Measurements from ENCODE around the gene TP53INP2.
A peak's percentile ranks its signal among the peaks of the same experiment; 100 is the strongest.
"Not testable (repeated sequence)": the region's sequence is repeated elsewhere in the genome, so short reads cannot be mapped to it uniquely, and the experiment has no call there.

Gene TP53INP2

DNA sequence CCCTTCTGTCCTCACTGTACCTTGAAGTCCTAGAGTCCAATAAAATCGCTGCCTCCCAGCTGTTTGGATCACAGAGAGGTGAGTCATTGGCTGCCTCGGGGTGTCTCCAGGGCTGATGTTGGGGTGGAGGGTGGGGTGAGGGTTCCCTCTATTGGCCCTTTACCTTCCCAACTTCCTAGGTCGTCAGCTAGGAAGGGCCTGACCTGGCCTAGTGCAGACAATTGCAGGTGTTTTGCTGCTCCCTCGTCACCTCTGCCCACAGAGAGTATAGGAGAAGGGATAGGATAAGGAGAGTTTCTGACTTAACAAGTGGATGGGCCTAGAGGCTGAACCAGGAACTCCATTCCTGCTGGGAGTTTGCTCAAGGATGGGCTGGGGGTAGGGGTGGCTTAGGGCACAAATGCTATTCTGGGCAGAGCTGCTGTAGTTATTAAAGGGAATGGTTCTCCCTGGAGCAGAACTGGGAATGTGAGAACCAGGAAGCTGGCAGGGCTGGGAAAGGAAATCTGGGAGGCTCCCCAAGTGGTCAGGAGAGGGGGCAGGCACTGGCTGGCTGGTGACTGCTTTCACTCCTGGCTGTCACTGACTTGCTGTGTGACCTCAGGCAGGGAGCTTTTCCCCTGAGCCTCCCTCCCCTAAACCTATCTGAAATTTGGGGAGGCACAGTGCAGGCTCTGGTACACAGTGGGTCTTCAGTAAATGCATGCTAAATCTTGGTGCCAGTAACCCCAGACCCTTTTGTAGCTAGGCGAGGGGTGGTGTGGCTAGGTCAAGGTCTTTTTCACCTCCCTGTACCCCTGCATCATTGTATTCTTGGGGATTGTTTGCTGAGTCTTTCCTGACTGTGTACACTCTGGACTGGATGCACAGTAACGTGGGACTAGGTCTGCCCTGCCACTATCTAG is 1.5 kb downstream of the TP53INP2 start:
- DNase-seq: no peak

DNA sequence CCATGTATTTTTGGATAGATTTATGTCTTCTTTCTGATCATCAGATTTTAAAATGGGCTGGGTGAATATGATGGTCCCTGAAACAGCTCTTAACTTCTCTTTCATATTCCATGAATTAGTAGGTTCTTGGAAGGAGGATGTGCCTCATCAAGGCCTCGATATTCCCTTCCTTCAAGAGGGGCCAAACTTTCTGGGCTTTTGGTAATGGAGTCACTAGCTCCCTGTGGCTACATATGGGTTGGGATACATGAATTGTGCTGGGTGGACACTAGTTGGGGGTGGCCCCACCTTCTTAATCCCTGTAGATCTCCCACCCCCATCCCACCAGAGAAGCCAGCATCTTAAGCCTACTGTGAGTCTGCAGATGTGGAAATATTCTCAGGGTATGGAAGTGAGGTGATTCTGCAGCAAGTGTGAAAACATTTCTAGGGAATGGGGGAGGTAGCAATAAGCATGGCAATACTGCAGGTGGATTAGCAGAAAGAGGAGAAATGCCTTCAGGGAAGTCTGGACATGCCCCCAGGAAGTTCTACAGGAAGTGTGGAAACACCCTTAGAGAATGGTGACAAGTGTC is 2.2 kb downstream of the TP53INP2 start:
- no peak for DNase-seq

DNA sequence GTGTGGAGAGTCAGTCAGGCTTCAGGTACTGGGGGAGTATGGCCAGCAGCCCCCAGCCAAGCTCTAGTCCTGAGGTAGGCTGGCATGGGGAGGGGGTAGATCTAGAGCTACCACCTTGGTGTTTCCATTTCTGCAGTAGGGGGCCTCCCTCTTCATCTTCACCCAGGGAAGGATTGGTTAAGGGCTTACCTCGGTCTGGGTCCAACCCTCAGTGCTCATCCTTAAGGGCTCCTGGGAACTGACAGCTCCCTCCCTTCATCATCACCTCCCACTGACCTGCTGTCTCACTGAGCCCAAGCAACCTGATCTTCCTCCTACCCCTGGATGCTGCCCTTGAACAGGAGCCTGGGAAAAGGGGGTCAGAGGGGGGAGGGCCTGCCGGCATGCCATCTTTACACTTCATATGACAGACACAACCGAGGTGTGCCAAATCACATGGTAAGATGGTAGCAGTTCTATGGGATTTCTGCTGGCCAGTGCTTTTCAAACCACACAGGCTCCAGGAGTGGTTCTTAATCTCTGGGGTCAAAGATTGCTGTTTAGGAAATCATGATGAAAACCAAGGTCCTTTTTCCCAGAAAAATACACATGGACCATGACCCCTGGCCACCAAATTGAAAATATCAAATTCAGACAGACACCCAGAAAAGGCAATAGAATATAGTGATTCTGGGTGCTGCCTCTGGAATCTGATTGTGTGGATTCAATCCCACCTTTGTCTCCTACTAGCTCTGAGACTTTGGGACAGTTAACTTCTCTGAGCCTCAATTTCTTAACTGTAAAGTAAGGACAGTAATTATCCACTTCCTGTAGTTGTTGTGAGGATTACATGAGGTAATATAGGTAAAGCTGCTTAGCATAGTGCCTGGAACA is 3.0 kb downstream of the TP53INP2 start:
- no peak for DNase-seq

GRCh38 chr20:34708621-34709043 is 4.5 kb downstream of the TP53INP2 start:
- DNase-seq: peak; percentile 55 to 63

DNA sequence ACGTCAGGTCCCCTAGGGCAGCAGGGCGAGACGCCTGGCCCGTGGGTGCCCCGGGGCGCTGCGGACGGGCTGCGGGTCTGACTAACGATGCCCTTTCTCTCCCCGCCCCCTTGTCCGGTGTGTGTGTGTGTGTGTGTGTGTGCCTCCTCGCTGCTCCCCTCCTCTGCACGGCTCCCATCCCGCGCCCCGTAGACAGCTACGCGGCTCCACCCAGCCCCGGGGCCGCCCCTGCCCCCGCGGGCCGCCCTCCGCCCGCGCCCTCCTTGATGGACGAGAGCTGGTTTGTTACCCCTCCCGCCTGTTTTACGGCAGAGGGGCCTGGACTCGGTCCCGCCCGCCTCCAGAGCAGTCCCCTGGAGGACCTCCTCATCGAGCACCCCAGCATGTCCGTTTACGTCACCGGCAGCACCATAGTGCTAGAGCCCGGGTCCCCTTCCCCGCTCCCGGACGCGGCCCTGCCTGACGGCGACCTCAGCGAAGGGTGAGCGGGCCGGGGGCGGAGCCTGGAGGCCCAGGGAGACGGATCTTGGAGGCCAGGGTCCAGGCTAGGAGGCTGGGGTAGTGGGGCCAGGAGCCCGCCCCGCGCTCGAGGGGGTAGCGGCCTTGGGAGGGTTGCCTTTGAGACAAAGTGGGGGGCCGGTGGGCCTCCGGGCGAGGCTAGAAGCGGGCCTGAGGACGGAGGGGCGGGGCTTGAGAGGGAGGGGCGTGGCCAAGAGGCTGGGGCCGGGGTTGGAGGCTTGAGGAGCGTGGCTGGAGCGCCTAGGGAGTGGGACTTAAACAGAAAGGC is 5.1 kb downstream of the TP53INP2 start:
- DNase-seq: peak; percentile 79 to 86

GRCh38 chr20:34709831-34710567 is 5.9 kb downstream of the TP53INP2 start:
- DNase-seq: no peak

DNA sequence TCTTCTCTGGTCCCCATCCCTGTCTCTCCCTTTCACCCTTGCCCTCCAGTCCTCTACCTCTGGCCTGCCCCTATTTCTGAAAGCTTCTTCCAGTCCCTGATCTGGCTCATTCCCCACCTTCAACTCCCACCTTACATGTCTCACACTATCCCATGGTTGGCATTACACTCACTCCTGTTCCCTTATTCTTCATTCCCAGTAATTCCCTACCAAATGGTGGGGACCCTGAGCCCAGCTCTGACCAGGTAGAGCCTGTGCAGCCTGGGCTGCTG is 6.4 kb downstream of the TP53INP2 start:
- no peak for DNase-seq

DNA sequence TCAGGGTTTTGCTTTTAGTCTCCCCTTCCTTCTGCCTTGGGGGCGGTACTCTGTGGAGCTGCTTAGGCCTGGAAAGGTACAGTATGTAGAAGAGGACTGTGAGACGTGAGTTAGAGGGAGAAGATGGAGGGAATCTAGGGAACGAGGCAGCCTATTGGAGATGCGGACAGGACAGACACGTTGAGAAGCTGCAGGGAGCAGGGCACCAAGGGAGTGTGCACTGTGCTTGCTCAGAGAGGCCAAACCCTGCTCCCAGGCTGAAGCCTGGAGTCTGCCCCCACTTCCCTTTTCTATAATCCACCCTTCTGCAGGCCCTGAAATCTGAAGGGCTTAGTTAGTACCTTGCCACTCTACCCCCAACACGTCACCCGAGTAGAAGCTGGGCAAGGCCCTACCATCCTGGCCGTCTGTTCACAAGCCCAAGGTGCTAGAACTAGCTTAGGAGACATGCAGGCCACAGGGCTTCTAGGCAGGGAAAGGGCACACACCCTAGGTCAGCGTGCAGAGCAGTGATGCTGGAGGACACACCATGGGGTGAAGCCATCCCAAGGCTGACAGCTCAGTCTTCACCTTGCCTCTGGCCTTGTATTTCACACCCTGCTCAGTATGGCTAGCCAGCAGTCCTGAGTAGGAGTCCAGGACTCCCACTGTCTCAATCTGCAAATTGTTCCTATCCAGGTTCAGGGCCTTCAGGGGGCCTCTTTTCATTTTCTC is 6.9 kb downstream of the TP53INP2 start:
- DNase-seq: no peak

DNA sequence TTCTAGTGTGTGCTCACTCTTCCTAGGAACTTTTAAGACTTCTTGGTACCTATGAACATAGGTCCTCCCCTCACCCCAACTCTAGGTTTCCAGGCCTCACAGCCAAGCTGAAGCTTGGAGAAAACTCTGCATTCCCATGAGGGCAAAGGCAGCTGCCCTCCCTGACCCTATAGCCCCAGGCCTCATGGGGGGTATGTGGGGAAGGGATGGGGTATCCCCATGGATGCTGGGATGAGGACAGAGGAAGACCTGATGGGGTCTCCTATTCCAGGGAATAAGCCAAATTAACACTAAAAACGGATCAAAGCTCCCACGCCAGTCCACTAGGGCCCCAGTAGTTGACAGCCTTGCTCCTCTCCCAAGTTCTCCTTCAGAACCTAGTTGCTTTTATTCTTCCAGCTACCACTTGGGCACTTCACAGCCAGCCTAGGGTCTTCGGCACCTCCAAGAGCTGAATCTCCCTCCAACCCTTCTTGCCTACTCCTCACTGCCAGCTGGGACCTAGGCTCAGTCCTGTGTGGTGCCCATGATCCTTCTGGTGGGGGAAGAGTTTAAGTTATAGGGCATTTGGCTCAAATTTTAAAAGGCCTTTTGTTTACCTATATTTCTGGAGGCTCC is 7.8 kb downstream of the TP53INP2 start:
- DNase-seq: no peak

GRCh38 chr20:34712525-34713192 is 8.5 kb downstream of the TP53INP2 start:
- no peak for DNase-seq

DNA sequence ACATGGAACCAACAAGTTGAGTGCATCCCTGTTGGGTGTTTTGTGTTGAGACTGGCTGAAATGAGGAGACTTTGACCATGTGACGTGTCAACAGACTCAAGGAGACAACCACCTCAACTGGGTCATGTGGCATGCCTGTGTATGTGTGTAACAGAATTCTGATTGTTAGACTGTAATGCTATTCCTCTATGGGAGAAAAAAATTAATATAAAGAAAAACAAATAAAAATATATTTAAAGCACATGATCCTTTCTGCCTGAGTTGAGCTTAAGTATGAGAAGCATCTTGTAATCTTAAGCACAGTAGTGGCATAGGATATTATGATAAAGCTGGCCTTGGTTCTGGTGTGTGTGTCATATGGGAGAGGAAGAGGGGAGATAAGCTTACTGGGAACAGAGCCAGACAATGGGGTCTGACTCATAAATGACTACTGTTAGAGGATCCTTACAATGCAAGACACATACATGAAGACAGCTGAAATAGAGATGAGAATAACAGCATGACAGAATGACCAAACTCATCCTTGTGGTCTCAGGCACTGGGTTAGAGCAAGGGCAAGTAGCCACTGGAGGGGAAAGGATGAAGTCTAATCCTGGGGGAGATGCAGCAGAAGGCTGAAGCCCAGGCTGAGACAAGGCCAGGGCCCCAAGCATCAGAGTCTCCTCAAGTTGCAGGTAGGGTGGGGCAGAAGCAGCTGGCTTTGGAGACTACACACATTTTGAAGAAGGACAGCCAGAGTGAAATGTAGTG is 9.2 kb downstream of the TP53INP2 start:
- no peak for DNase-seq

DNA sequence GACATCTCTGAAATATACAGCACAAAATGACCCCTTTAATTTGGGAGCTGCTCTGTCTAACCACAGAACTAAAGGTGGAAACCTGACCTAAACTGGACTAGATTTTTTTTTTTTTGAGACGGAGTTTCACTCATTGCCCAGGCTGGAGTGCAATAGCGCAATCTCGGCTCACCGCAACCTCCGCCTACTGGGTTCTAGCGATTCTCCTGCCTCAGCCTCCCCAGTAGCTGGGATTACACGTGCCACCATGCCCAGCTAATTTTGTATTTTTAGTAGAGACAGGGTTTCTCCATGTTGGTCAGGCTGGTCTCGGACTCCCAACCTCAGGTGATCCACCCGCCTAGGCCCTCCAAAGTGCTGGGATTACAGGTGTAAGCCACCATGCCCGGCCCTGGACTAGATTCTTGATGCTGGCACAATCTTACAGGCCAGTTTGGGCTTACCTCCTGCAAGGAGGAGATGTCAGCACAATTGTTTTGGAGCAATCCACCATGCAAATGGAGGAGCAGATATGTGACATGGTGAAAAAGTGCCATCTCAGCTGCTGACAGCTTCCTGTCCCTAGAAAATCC is 9.9 kb downstream of the TP53INP2 start:
- not testable (repeated sequence) for DNase-seq

DNA sequence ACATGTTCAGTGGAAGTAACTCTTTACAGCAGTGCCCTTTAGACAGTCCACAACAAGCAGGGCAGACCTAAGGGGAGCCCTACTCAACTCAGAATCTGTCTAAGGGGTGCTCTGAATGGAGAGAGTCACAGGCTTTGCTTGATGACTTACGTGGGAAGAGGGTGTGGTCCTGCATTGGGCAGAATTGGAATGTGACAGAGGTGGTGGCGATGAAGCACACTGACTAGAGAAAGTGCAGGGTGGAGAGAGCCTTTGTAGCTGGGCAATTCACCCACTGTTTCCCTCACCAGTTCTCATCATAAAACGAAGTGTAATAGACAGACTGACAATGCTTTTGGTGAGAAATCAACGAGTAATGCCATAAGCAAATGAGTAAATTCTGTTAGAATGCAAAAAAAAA is 11.2 kb downstream of the TP53INP2 start:
- DNase-seq: no peak

GRCh38 chr20:34716921-34717229 is 12.7 kb downstream of the TP53INP2 start:
- DNase-seq: no peak

DNA sequence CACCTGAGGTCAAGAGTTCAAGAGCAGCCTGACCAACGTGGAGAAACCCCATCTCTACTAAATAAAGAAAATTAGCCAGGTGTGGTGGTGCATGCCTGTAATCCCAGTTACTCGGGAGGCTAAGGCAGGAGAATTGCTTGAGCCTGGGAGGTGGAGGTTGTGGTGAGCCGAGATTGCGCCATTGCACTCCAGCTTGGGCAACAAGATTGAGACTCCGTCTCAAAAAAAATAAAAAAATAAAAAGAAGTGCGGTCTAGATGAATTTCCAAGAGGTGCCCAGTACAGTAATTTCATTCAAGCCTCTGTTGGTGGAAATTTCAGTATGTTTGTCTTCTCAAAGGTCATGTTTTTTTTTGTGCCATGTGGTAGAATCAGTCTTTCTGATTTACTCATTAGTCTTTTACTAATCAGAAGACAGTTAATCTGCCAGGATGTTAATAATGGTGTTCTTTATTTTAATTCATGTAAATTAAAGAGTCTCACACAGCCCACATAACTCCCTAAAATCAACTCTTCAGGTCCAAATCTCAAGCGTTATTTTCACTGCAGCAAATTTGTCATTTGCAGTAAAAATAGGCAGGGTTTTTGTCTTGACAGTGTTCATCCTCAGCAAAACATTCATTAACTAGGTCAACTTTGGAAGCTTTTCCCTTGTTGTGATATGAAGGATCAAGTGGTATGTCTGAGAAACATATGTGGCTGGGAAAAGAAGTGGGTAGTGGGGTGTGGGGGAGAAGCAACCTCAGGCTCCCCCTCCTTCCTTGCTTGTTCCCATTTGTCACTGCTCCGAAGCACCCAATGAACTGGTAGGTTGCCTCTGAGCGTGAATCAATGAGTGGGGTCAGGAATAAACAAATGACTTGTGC is 13.3 kb downstream of the TP53INP2 start:
- DNase-seq: no peak

DNA sequence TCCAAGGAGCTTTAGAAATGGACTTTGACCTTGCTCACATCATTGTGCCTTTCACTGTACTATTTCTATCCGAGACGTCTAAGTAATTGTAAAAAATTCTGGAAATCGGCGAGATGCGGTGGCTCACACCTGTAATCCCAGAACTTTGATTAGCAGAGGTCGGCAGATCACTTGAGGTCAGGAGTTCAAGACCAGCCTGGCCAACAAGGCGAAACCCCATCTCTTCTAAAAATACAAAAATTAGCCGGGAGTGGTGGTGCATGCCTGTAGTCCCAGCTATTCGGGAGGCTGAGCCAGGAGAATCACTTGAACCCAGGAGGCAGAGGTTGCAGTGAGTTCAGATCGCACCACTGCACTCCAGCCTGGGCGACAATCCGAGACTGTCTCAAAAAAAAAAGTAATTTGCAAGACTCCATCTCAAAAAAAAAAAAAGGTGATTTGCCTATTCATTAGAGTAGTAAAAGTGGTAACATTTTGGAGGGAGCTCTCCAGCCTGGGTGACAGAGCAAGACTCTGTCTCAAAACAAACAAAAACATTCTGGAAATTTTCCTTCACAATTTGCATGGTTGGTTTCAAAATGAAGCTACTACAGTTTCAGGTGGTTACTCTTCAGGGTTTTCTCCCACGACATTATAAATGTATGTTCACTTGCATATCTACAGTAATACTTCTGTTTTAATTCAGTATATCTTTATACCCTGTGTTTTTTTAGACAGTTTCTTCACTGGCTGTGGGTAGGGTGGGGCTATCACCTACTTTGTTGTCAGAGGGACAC is 15.3 kb downstream of the TP53INP2 start:
- not testable (repeated sequence) for DNase-seq

GRCh38 chr20:34720266-34720665 is 16.1 kb downstream of the TP53INP2 start:
- DNase-seq: no peak

DNA sequence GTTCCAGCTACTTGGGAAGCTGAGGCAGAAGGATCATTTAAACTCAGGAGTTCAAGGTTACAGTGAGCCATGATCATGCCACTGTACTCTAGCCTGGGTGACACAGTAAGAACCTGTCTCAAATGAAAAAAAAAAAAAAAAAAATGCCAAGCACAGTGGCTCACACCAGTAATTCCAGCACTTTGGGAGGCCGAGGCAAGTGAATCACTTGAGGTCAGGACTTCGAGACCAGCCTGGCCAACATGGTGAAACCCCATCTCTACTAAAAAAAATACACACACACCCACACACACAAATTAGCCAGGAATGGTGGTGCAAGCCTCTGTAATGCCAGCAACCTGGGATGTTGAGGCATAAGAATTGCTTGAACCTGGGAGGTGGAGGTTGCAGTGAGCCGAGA is 18.4 kb downstream of the TP53INP2 start:
- DNase-seq: not testable (repeated sequence)
